ENCODE measurements around the gene TLN1.

Gene TLN1

GRCh38 chr9:35771534-35771933 lies 39.5 kb upstream of the TLN1 start:
- TF ChIP-seq CTCF (IDR thresholded peaks at IDR 0.05; ENCODE audit: borderline replicate concordance, insufficient read depth, low read depth, low read length) = no peak
- no peak overlapping the region for H3K4me3 ChIP-seq (ENCODE audit: low read depth, low read length)

- H3K4me3 ChIP-seq (ENCODE audit: low read depth, low read length) = no peak overlapping the region
- TF ChIP-seq CTCF (IDR thresholded peaks at IDR 0.05; ENCODE audit: borderline replicate concordance, insufficient read depth, low read depth, low read length) = no peak
Measured at GRCh38 chr9:35771075-35771433, 39.1 kb upstream of the TLN1 start.

GRCh38 chr9:35769763-35770162 lies 37.8 kb upstream of the TLN1 start:
- H3K4me3 ChIP-seq (ENCODE audit: low read depth, low read length) = no peak overlapping the region
- TF ChIP-seq CTCF (IDR thresholded peaks at IDR 0.05; ENCODE audit: borderline replicate concordance, insufficient read depth, low read depth, low read length) = no peak

GRCh38 chr9:35767458-35767857 lies 35.5 kb upstream of the TLN1 start:
- TF ChIP-seq CTCF (IDR thresholded peaks at IDR 0.05; ENCODE audit: borderline replicate concordance, insufficient read depth, low read depth, low read length) = no peak
- H3K4me3 ChIP-seq (ENCODE audit: low read depth, low read length) = no peak overlapping the region

GRCh38 chr9:35766997-35767396 lies 35.0 kb upstream of the TLN1 start:
- no peak overlapping the region for H3K4me3 ChIP-seq (ENCODE audit: low read depth, low read length)
- no peak for TF ChIP-seq CTCF (IDR thresholded peaks at IDR 0.05; ENCODE audit: borderline replicate concordance, insufficient read depth, low read depth, low read length)

GRCh38 chr9:35763803-35764202 lies 31.8 kb upstream of the TLN1 start:
- TF ChIP-seq CTCF (IDR thresholded peaks at IDR 0.05; ENCODE audit: borderline replicate concordance, insufficient read depth, low read depth, low read length) = no peak
- no peak overlapping the region for H3K4me3 ChIP-seq (ENCODE audit: low read depth, low read length)

- no peak for TF ChIP-seq CTCF (IDR thresholded peaks at IDR 0.05; ENCODE audit: borderline replicate concordance, insufficient read depth, low read depth, low read length)
- H3K4me3 ChIP-seq (ENCODE audit: low read depth, low read length) = no peak overlapping the region
Measured at GRCh38 chr9:35763181-35763580, 31.2 kb upstream of the TLN1 start.

Data from GM12875 (cell line).